ENCODE measurements around the gene SLC30A4.

SLC30A4 gene

GRCh38 chr15:45543051-45543450, 20.5 kb upstream of the SLC30A4 start:
- TF ChIP-seq REST (IDR thresholded peaks at IDR 0.05; ENCODE audit: insufficient read depth in 1 of 2, low read depth in 2 of 2, low read length in 2 of 2) (no peak), POLR2AphosphoS5 (IDR thresholded peaks at IDR 0.05; ENCODE audit: low read depth, low read length) (no peak), SIN3A (IDR thresholded peaks at IDR 0.05; ENCODE audit: borderline replicate concordance, insufficient read depth, low read length) (no peak), TAF1 (IDR thresholded peaks at IDR 0.05; ENCODE audit: borderline replicate concordance, insufficient read depth, low read length) (no peak), FOXP2 (optimal IDR thresholded peaks at IDR 0.05; ENCODE audit: borderline replicate concordance, extremely low read depth, extremely low read length, insufficient read depth) (no peak)

- TF ChIP-seq REST (IDR thresholded peaks at IDR 0.05; ENCODE audit: insufficient read depth in 1 of 2, low read depth in 2 of 2, low read length in 2 of 2) = no peak
- no peak for TF ChIP-seq SIN3A (IDR thresholded peaks at IDR 0.05; ENCODE audit: borderline replicate concordance, insufficient read depth, low read length)
- TF ChIP-seq POLR2AphosphoS5 (IDR thresholded peaks at IDR 0.05; ENCODE audit: low read depth, low read length) = no peak
- TF ChIP-seq TAF1 (IDR thresholded peaks at IDR 0.05; ENCODE audit: borderline replicate concordance, insufficient read depth, low read length) = no peak
- no peak for TF ChIP-seq FOXP2 (optimal IDR thresholded peaks at IDR 0.05; ENCODE audit: borderline replicate concordance, extremely low read depth, extremely low read length, insufficient read depth)
These were observed 18.0 kb upstream of the SLC30A4 start for GRCh38 chr15:45540531-45540930.

GRCh38 chr15:45539680-45540079, 17.1 kb upstream of the SLC30A4 start:
- TF ChIP-seq REST (IDR thresholded peaks at IDR 0.05; ENCODE audit: insufficient read depth in 1 of 2, low read depth in 2 of 2, low read length in 2 of 2) (no peak), SIN3A (IDR thresholded peaks at IDR 0.05; ENCODE audit: borderline replicate concordance, insufficient read depth, low read length) (no peak), FOXP2 (optimal IDR thresholded peaks at IDR 0.05; ENCODE audit: borderline replicate concordance, extremely low read depth, extremely low read length, insufficient read depth) (no peak)

- TF ChIP-seq REST (IDR thresholded peaks at IDR 0.05; ENCODE audit: insufficient read depth in 1 of 2, low read depth in 2 of 2, low read length in 2 of 2) (no peak), POLR2AphosphoS5 (IDR thresholded peaks at IDR 0.05; ENCODE audit: low read depth, low read length) (no peak)
These were observed 14.4 kb upstream of the SLC30A4 start for GRCh38 chr15:45536934-45537333.

- TF ChIP-seq FOXP2 (optimal IDR thresholded peaks at IDR 0.05; ENCODE audit: borderline replicate concordance, extremely low read depth, extremely low read length, insufficient read depth) = no peak
- no peak for TF ChIP-seq POLR2AphosphoS5 (IDR thresholded peaks at IDR 0.05; ENCODE audit: low read depth, low read length)
- TF ChIP-seq REST (IDR thresholded peaks at IDR 0.05; ENCODE audit: insufficient read depth in 1 of 2, low read depth in 2 of 2, low read length in 2 of 2) = no peak
- no peak for TF ChIP-seq SIN3A (IDR thresholded peaks at IDR 0.05; ENCODE audit: borderline replicate concordance, insufficient read depth, low read length)
- TF ChIP-seq TAF1 (IDR thresholded peaks at IDR 0.05; ENCODE audit: borderline replicate concordance, insufficient read depth, low read length) = no peak
These were observed 13.0 kb upstream of the SLC30A4 start for GRCh38 chr15:45535486-45536042.
